Adrenal gland (tissue), 5 donors: Measurements from ENCODE around the gene FOLR2.

ENCODE experiments used
- POLR2A ChIP-seq, 2 donors: fragments of 450-650 bp; IDR thresholded peaks; one replicate each; pipeline ENCODE4 v1.6.1; 2017; ENCODE audit warnings: antibody characterized with exemption in 2 of 2, mild to moderate bottlenecking in 2 of 2, moderate library complexity in 1 of 2
- TF ChIP-seq, protein P1 (sequence below), 6 experiments: fragments of 450-650 bp in 4 of 6; fragments of 200-600 bp in 2 of 6; sonication (generic) in 1 of 6; IDR thresholded peaks; 1 replicate in 5 of 6; 2 replicates in 1 of 6; pipeline versions ENCODE4 v1.5.1 to v1.8.0; 2016 to 2021; ENCODE audit warnings: antibody characterized with exemption in 6 of 6, mild to moderate bottlenecking in 2 of 6, moderate library complexity in 1 of 6
- donor health status: DM: no; HTN: no; CAD: no.

DNA sequence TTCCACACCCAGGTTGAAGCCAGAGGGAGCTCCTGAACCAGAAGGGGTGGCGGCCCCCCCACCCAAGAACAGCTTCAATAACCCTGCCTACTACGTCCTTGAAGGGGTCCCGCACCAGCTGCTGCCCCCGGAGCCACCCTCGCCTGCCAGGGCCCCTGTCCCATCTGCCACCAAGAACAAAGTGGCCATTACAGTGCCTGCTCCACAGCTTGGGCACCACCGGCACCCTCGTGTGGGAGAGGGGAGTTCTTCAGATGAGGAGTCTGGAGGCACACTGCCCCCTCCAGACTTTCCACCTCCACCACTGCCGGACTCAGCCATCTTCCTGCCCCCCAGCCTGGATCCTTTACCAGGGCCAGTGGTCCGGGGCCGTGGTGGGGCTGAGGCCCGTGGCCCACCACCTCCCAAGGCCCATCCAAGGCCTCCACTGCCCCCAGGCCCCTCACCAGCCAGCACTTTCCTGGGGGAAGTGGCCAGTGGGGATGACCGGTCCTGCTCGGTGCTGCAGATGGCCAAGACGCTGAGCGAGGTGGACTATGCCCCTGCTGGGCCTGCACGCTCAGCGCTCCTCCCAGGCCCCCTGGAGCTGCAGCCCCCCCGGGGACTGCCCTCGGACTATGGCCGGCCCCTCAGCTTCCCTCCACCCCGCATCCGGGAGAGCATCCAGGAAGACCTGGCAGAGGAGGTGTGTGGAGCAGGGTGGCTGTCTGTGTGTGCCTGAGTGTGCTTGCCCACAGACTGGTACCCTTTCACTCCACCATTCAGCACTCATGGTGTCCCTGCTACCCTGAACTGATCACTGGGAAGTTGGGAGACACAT is 20.7 kb downstream of the FOLR2 start:
- peak in 1 of 2 donors; percentile 7 for TF ChIP-seq POLR2A (IDR thresholded peaks at IDR 0.05)
- TF ChIP-seq, protein P1, sequence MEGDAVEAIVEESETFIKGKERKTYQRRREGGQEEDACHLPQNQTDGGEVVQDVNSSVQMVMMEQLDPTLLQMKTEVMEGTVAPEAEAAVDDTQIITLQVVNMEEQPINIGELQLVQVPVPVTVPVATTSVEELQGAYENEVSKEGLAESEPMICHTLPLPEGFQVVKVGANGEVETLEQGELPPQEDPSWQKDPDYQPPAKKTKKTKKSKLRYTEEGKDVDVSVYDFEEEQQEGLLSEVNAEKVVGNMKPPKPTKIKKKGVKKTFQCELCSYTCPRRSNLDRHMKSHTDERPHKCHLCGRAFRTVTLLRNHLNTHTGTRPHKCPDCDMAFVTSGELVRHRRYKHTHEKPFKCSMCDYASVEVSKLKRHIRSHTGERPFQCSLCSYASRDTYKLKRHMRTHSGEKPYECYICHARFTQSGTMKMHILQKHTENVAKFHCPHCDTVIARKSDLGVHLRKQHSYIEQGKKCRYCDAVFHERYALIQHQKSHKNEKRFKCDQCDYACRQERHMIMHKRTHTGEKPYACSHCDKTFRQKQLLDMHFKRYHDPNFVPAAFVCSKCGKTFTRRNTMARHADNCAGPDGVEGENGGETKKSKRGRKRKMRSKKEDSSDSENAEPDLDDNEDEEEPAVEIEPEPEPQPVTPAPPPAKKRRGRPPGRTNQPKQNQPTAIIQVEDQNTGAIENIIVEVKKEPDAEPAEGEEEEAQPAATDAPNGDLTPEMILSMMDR (IDR thresholded peaks at IDR 0.05) = no peak
